Upper lobe of right lung (tissue), 1 donor: ENCODE results near the gene KLC1. TPM values are rescaled to one million over a fixed set of nuclear protein-coding genes. Genes with fewer than 3 reads are reported as not detected.

ENCODE experiments used
- ATAC-seq: fragments of 200-7000 bp; cut with Tn5 transposase; one replicate; pipeline ENCODE4 v1.9.1; 2020; ENCODE audit warnings: mild to moderate bottlenecking, moderate library complexity
- DNase-seq: peaks from one replicate; pipeline ENCODE4 v3.0.0-alpha.2; 2020
- H3K27ac ChIP-seq: fragments of 200-600 bp; one replicate; pipeline ENCODE4 v1.8.0; 2022
- H3K27me3 ChIP-seq: fragments of 200-600 bp; one replicate; pipeline ENCODE4 v1.8.0; 2022; ENCODE audit warnings: mild to moderate bottlenecking
- H3K36me3 ChIP-seq: fragments of 200-600 bp; one replicate; pipeline ENCODE4 v1.8.0; 2022
- H3K4me1 ChIP-seq: fragments of 200-600 bp; one replicate; pipeline ENCODE4 v1.8.0; 2022
- H3K4me3 ChIP-seq: fragments of 200-600 bp; one replicate; pipeline ENCODE4 v1.8.0; 2022; ENCODE audit warnings: mild to moderate bottlenecking
- H3K9me3 ChIP-seq: fragments of 200-600 bp; one replicate; pipeline ENCODE4 v1.8.0; 2022
- CTCF ChIP-seq: fragments of 200-600 bp; IDR thresholded peaks from one replicate; pipeline ENCODE4 v1.8.0; 2022; ENCODE audit warnings: antibody characterized with exemption
- intact Hi-C: fragments of 100-400 bp; cut with DNase I; formaldehyde crosslinking; loops from one replicate; pipeline ENCODE4 v1.11.0; 2022
- total RNA-seq: library from RNA; stranded (reverse); fragmentation: NEBNext Ultra II Directional; extraction: Animal tissue kit (Norgen Biotek cat#: 25700); gene quantifications from one replicate; pipeline ENCODE4 v1.2.1, GENCODE V29; 2021
- donor health status: DM: no; HTN: yes; CAD: no; lungs with severe emphysema.

The KLC1 gene
- total RNA-seq, 1 donor from 2014 or later, result 172 TPM

GRCh38 chr14:103705118-103705503 lies 76.1 kb downstream of the KLC1 start:
- H3K36me3 ChIP-seq, result peaks cover 37% of the 10 kb centered on the region

GRCh38 chr14:103705504-103706284 lies 76.7 kb downstream of the KLC1 start:
- ATAC-seq (peak; percentile 31), DNase-seq (peak; percentile 72)
- peaks cover 34% of the 10 kb centered on the region for H3K36me3 ChIP-seq

More at GRCh38 chr14:103705118-103705503, 76.1 kb downstream of the KLC1 start:
- peaks cover 19% of the 10 kb centered on the region for H3K4me1 ChIP-seq
- H3K27ac ChIP-seq, result peak overlapping the region; percentile 81
- no peak overlapping the region for H3K4me3 ChIP-seq
- DNase-seq (peak; percentile 92), ATAC-seq (peak; percentile 84)
- intact Hi-C loops, result no loop called here
- TF ChIP-seq CTCF, result no peak
- no peaks in the 10 kb centered on the region for H3K9me3 ChIP-seq
- H3K27me3 ChIP-seq, result no peaks in the 10 kb centered on the region

GRCh38 chr14:103706551-103707328 lies 77.7 kb downstream of the KLC1 start:
- no peak for ATAC-seq
- Histone ChIP-seq H3K4me1 (peaks cover 23% of the 10 kb centered on the region), H3K4me3 (no peak overlapping the region), H3K36me3 (peaks cover 23% of the 10 kb centered on the region), H3K27me3 (no peaks in the 10 kb centered on the region), H3K27ac (no peak overlapping the region), H3K9me3 (no peaks in the 10 kb centered on the region)
- no peak for DNase-seq
- TF ChIP-seq CTCF, result no peak
- intact Hi-C loops, result no loop called here

More at GRCh38 chr14:103705504-103706284, 76.7 kb downstream of the KLC1 start:
- no peak for TF ChIP-seq CTCF
- Histone ChIP-seq H3K9me3 (no peaks in the 10 kb centered on the region), H3K4me1 (peaks cover 19% of the 10 kb centered on the region), H3K27me3 (no peaks in the 10 kb centered on the region), H3K27ac (peak overlapping the region; percentile 81), H3K4me3 (no peak overlapping the region)
- intact Hi-C loops, result no loop called here

GRCh38 chr14:103707329-103708263 lies 78.6 kb downstream of the KLC1 start:
- H3K4me1 ChIP-seq, result peaks cover 30% of the 10 kb centered on the region
- no peak for ATAC-seq
- intact Hi-C loops, result no loop called here
- H3K9me3 ChIP-seq, result no peaks in the 10 kb centered on the region
- peaks cover 15% of the 10 kb centered on the region for H3K36me3 ChIP-seq
- no peak overlapping the region for H3K27ac ChIP-seq
- H3K27me3 ChIP-seq, result no peaks in the 10 kb centered on the region
- DNase-seq, result no peak
- H3K4me3 ChIP-seq, result no peak overlapping the region
- TF ChIP-seq CTCF, result no peak

GRCh38 chr14:103708750-103709187 lies 79.8 kb downstream of the KLC1 start:
- no peak overlapping the region for H3K27ac ChIP-seq
- peaks cover 5% of the 10 kb centered on the region for H3K36me3 ChIP-seq
- no peaks in the 10 kb centered on the region for H3K9me3 ChIP-seq
- TF ChIP-seq CTCF, result no peak
- no peaks in the 10 kb centered on the region for H3K27me3 ChIP-seq
- peaks cover 34% of the 10 kb centered on the region for H3K4me1 ChIP-seq
- DNase-seq (no peak), ATAC-seq (no peak)
- intact Hi-C loops, result no loop called here
- no peak overlapping the region for H3K4me3 ChIP-seq
